GM12891 (cell line): ENCODE measurements around the gene OR9Q1.
"Not testable (repeated sequence)": the region's sequence is repeated elsewhere in the genome, so short reads cannot be mapped to it uniquely, and the experiment has no call there.

ENCODE experiments used
- DNase-seq: peaks from one replicate; pipeline ENCODE4 v3.0.0; 2011; ENCODE audit warnings: low spot score; ENCODE audit not compliant: insufficient read length
- FAIRE-seq: peaks from 2 replicates; lab custom pipeline; 2011; peaks lifted over from hg19 to GRCh38; lab: Jason Lieb, UNC
- PAX5 ChIP-seq: IDR thresholded peaks from 2 replicates; pipeline ENCODE4 v1.6.1; 2011; ENCODE audit warnings: low read length, moderate library complexity, mild to moderate bottlenecking; ENCODE audit not compliant: insufficient read depth, severe bottlenecking
- POLR2A ChIP-seq: IDR thresholded peaks from 2 replicates; pipeline ENCODE4 v1.6.1; 2011; ENCODE audit warnings: low read depth, low read length, control low read depth
- POLR2AphosphoS5 ChIP-seq: IDR thresholded peaks from 2 replicates; pipeline ENCODE4 v1.6.1; 2011; ENCODE audit warnings: low read depth, low read length, control low read depth
- POU2F2 ChIP-seq: IDR thresholded peaks from 2 replicates; pipeline ENCODE4 v1.6.1; 2011; ENCODE audit warnings: low read depth, mild to moderate bottlenecking, control low read depth, low read length, moderate library complexity
- SPI1 ChIP-seq: IDR thresholded peaks from 2 replicates; pipeline ENCODE4 v1.6.1; 2011; ENCODE audit warnings: low read depth, low read length, control low read depth
- TAF1 ChIP-seq: IDR thresholded peaks from 2 replicates; pipeline ENCODE4 v1.6.1; 2011; ENCODE audit warnings: low read depth, low read length, control low read depth

OR9Q1 gene

DNA sequence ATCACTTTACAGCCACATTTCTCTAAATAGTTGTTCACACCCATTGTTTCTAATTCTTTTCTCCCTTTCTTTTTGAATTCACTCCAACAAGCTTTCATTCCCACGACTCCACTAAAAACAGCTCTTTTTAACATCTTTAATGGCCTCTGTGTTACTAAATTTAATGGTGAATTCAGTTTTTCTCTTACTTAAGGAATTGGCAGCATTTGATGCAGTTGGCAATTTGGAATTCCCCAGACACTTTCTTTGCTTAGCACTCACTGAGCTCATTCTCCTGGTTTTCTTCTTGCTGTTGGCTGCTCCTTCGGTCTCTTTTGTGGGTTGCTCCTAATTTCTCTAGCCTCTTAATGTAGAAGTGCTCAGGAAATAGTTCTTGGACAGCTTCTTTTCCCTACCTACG lies 40.5 kb upstream of the OR9Q1 start:
- DNase-seq, result no peak
- FAIRE-seq, result no peak
- no peak for TF ChIP-seq POU2F2
- no peak for TF ChIP-seq POLR2AphosphoS5
- TF ChIP-seq SPI1, result no peak
- no peak for TF ChIP-seq POLR2A
- TF ChIP-seq PAX5, result no peak
- no peak for TF ChIP-seq TAF1

DNA sequence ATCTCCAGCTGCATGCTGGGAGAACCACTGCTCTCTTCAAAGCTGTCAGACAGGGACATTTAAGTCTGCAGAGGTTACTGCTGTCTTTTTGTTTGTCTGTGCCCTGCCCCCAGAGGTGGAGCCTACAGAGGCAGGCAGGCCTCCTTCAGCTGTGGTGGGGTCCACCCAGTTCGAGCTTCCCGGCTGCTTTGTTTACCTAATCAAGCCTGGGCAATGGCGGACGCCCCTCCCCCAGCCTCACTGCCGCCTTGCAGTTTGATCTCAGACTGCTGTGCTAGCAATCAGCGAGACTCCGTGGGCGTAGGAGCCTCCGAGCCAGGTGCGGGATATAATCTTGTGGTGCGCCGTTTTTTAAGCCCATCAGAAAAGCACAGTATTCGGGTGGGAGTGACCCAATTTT lies 24.2 kb upstream of the OR9Q1 start:
- DNase-seq, FAIRE-seq: not testable (repeated sequence)

DNA sequence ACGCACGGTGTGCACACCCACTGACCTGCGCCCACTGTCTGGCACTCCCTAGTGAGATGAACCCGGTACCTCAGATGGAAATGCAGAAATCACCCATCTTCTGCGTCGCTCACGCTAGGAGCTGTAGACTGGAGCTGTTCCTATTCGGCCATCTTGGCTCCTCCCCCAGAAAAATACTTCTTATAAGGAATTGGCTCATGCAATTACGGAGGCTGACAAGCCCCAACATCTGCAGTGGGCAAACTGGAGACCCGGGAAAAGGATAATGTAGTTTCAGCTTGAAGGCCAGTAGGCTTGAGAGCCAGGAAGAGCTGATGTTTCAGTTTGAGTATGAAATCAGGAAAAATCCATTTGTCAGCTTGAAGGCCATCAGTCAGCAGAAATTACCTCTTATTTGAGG lies 23.7 kb upstream of the OR9Q1 start:
- FAIRE-seq, DNase-seq: not testable (repeated sequence)

DNA sequence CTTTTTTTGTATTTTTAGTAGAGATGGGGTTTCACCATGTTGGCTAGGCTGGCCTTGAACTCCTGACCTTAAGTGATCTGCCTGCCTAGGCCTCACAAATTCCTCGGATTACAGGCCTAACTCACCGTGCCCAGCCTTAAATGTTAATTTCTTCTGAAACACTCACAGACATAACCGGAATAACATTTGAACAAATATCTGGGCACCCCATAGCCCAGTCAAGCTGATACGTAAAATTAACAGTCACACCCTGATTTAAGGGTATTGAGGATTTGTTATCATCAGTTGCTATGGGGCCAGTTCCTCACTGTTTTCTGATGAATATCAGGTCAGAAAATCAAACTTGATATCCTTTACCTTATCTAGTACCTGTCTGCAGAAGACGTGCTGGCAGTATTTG lies 23.0 kb upstream of the OR9Q1 start:
- FAIRE-seq (no peak), DNase-seq (no peak)
- no peak for TF ChIP-seq POLR2A

DNA sequence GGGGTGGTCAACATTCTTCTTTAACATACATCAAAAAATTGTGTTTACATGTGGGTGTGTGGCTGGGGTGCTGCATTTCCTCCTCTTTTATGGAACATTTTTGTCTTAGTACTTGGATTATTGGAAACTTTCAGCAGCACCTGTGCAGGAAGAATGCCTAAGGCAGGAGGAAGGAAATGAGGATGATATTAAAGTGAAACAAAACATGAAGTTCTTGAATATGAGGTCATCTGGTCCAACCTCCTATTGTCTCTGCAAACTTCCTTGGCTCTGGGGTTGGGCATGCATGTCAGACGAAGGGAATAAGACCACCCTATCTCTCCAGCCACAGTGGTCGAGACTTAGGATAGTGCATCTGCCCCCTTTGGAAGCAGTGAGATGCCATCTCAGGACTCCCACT lies 20.6 kb upstream of the OR9Q1 start:
- DNase-seq (no peak), FAIRE-seq (no peak)
- TF ChIP-seq POLR2A (no peak), TAF1 (no peak), POU2F2 (no peak), POLR2AphosphoS5 (no peak), PAX5 (no peak), SPI1 (no peak)

DNA sequence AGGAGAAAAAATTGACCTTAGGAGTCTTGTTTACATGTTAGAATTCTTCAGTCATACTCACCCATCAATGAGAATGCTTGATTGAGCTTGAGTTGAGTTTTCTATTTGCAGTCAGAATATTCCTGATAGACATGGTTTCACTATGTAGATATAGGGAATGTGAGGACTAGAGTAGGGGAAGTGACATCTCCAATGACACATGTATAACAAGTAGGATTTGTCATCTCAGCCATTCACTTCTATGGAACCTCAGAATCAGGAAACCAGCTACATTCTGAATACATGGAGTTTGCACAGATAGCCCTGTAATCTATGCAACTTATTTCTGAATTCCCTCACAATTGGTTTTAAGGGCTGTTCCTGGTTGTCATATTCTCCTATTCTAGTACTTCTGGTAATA lies 20.1 kb upstream of the OR9Q1 start:
- TF ChIP-seq POU2F2 (no peak), POLR2A (no peak), PAX5 (no peak), SPI1 (no peak), POLR2AphosphoS5 (no peak), TAF1 (no peak)
- FAIRE-seq (no peak), DNase-seq (no peak)

DNA sequence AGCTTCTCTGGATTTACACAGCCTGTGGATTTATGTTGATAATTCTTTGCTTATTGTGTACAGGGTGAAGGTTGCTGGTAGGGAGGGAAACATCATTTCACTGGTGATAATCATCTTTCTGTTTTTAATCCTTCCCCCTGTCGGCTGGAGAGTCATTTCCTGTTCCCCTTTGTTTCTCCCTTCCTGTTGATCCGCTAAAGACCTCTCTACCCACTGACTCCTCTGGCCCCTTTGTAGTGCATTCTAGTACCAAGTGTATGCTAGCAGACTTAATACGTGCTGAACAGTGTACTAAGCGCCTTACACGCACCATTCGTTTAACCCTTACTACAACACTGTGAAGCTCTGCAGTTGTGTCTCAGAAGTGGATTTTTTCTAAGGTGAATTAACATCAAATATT lies 19.0 kb upstream of the OR9Q1 start:
- FAIRE-seq (no peak), DNase-seq (no peak)
- TF ChIP-seq PAX5 (no peak), SPI1 (no peak), POLR2A (no peak), POU2F2 (no peak), POLR2AphosphoS5 (no peak), TAF1 (no peak)

DNA sequence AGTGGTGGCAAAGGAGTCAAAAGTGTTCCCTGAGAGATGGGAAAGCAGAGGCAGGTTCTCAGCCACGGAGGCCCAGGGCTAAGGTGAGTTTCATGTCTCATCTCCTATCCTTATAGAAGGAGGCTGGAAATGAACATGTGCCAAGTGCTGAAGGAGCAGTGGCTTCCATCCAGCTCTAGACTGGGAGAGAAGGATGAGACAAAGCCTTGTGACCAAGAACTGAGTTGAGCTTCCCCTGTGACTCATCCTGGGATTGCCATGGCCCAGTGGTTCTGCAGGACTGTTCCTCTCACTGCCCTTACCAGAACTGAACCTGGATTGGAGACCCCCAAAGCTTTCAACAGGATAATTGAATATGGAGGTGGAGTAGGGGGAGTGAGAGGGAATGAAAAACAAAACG lies 16.7 kb upstream of the OR9Q1 start:
- FAIRE-seq (no peak), DNase-seq (no peak)
- no peak for TF ChIP-seq POLR2A

DNA sequence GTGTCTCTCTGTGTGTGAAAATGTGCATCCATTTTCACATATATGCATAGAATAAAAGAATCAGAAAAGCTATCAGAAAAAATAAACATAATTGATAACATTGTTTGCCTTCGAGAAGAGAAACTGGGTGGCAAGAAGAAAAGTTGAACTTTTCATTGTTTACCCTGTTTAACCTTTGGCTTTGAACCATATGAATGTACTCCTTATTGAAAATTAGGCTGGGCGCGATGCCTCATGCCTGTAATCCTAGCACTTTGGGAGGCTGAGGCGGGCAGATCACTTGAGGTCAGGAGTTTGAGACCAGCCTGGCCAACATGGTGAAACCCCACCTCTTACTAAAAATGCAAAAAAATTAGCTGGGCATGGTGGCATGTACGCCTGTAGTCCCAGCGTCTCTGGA lies 11.9 kb upstream of the OR9Q1 start:
- DNase-seq (no peak), FAIRE-seq (no peak)
- TF ChIP-seq POLR2A (no peak), PAX5 (no peak), TAF1 (no peak), POU2F2 (no peak), SPI1 (no peak), POLR2AphosphoS5 (no peak)

DNA sequence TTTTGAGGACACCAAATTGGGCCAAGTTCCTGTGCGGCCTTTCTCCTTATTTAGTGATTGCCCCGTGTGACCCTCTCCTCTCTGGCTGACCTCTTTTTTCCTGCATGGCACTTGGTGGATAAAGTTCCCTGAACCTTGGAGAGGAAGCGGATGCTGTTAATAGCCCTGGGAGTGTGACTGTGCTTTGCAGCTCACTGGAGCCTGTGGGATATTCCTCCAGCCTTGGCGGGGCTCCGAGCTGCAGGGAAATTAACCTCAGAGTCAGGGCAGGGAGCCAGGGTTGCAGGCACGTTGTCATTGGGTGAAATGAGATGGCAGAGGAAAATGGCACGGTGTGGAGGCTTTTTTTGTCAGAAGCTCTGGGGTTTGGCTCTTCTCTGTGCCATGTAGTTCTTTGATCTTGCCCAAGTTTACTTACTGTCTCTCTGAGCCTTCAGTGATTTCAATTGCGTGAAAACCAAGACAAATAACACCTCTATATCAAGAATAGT lies 965 bp downstream of the OR9Q1 start:
- no peak for FAIRE-seq
- TF ChIP-seq PAX5 (no peak), POLR2AphosphoS5 (no peak), TAF1 (no peak), POLR2A (no peak), POU2F2 (no peak), SPI1 (no peak)
- no peak for DNase-seq

DNA sequence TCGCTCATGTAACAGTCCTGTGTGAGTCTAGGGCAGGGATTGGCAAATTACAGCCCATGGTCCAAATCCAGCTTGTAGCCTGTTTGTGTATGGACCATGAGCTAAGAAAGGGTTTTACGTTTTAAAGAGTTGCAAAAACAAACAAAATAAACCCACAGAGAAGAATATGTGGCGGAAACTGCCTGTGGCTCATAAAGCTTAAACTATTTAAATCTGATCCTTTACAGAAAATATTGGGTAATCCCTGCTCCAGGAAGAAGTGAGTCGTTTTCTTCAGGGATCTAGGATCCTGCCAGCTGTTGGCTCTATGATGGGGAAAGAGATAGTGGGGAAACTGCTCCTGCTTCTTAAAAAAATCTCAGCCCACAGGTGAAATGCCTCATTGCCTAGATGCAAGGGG lies 3.7 kb downstream of the OR9Q1 start:
- TF ChIP-seq TAF1 (no peak), POLR2AphosphoS5 (no peak), PAX5 (no peak), POU2F2 (no peak), SPI1 (no peak), POLR2A (no peak)
- no peak for FAIRE-seq
- DNase-seq, result no peak
